GM12878 (cell line): ENCODE results near the gene MAZ. TPM values are rescaled to one million over a fixed set of nuclear protein-coding genes. Genes with fewer than 3 reads are reported as not detected.
A peak's percentile ranks its signal among the peaks of the same experiment; 100 is the strongest.

Experiments used
- ATAC-seq: fragments of 200-7000 bp; cut with Tn5 transposase; 3 replicates; pipeline ENCODE4 v1.9.1; 2020; ENCODE audit warnings: mild to moderate bottlenecking, moderate library complexity
- BruUV-seq: library from RNA; stranded (reverse); fragments of 400-500 nt; replicated peaks from 2 replicates; lab custom pipeline; 2021; lab: Mats Ljungman, UMichigan
- CTCF ChIA-PET: fragments of 300-600 bp; sonication (Branson Sonifier 250); formaldehyde crosslinking; extraction: SDS; loops from one replicate; lab custom pipeline; 2021; ENCODE audit warnings: inconsistent platforms; lab: Yijun Ruan, JAX
- POLR2A ChIA-PET: fragments of 350-600 bp; formaldehyde crosslinking; extraction: SDS; loops from one replicate; lab custom pipeline; 2021; ENCODE audit warnings: inconsistent platforms; lab: Charles Lee
- RAD21 ChIA-PET: fragments of 300-600 bp; sonication (Branson Sonifier 250); formaldehyde crosslinking; loops from one replicate; lab custom pipeline; 2023; ENCODE audit warnings: antibody characterized with exemption; ENCODE audit not compliant: unreplicated experiment; lab: Charles Lee
- SMC1A ChIA-PET: fragments of 300-600 bp; sonication (Branson Sonifier 250); formaldehyde crosslinking; loops from one replicate; lab custom pipeline; 2023; ENCODE audit not compliant: unreplicated experiment, uncharacterized antibody; lab: Charles Lee
- DNase-seq: peaks from one replicate; pipeline ENCODE4 v3.0.0-alpha.2; 2011; ENCODE audit warnings: low read depth, low spot score
- FAIRE-seq: peaks from 3 replicates; lab custom pipeline; 2011; peaks lifted over from hg19 to GRCh38; lab: Jason Lieb, UNC
- H2AFZ ChIP-seq: 2 replicates; pipeline ENCODE4 v1.6.0; 2011; ENCODE audit warnings: low read depth, low read length, control low read depth; ENCODE audit not compliant: control insufficient read depth
- H3K27ac ChIP-seq: 2 replicates; pipeline ENCODE4 v1.5.1; 2011; ENCODE audit warnings: control low read depth; ENCODE audit not compliant: control insufficient read depth, insufficient read depth
- H3K27me3 ChIP-seq, 2 experiments: replicated peaks in 1 of 2; 2 replicates each; pipeline versions ENCODE4 v1.6.0 to v1.6.1; 2011; ENCODE audit warnings: low read length in 1 of 2; ENCODE audit not compliant: control insufficient read depth in 2 of 2, insufficient read depth in 2 of 2
- H3K36me3 ChIP-seq, 2 experiments: 2 replicates each; pipeline ENCODE4 v1.5.1; 2011; ENCODE audit warnings: low read length in 1 of 2; ENCODE audit not compliant: control insufficient read depth in 2 of 2, insufficient read depth in 2 of 2
- H3K4me1 ChIP-seq: 2 replicates; pipeline ENCODE4 v1.6.1; 2011; ENCODE audit warnings: mild to moderate bottlenecking, low read length, moderate library complexity, mixed read lengths; ENCODE audit not compliant: control insufficient read depth, insufficient read depth
- H3K4me2 ChIP-seq: 2 replicates; pipeline ENCODE4 v1.6.0; 2011; ENCODE audit warnings: control low read depth; ENCODE audit not compliant: control insufficient read depth, insufficient read depth
- H3K4me3 ChIP-seq: fragments of 200-600 bp; sonication (generic); 2 replicates; pipeline ENCODE4 v1.5.1; 2016
- H3K79me2 ChIP-seq: 2 replicates; pipeline ENCODE4 v1.6.0; 2011; ENCODE audit warnings: low read length; ENCODE audit not compliant: control insufficient read depth, insufficient read depth
- H3K9ac ChIP-seq: 2 replicates; pipeline ENCODE4 v1.8.0; 2011; ENCODE audit warnings: low read length, control low read depth, mixed read lengths; ENCODE audit not compliant: control insufficient read depth, insufficient read depth
- H3K9me3 ChIP-seq: replicated peaks from 3 replicates; pipeline ENCODE4 v1.5.1; 2011; ENCODE audit warnings: mild to moderate bottlenecking, low read length; ENCODE audit not compliant: control insufficient read depth, insufficient read depth
- H4K20me1 ChIP-seq: 2 replicates; pipeline ENCODE4 v1.6.0; 2011; ENCODE audit not compliant: control insufficient read depth, insufficient read depth
- ATF2 ChIP-seq: IDR thresholded peaks from 2 replicates; pipeline ENCODE4 v1.6.1; 2012; ENCODE audit warnings: low read length, inconsistent platforms
- BCL3 ChIP-seq: IDR thresholded peaks from 2 replicates; pipeline ENCODE4 v1.6.1; 2011; ENCODE audit warnings: borderline replicate concordance, low read depth, mild to moderate bottlenecking, moderate library complexity, low read length; ENCODE audit not compliant: insufficient read depth, poor library complexity, severe bottlenecking
- E4F1 ChIP-seq: fragments of 450-650 bp; IDR thresholded peaks from 2 replicates; pipeline ENCODE4 v1.6.1; 2018; ENCODE audit warnings: borderline replicate concordance, mild to moderate bottlenecking; ENCODE audit not compliant: partially characterized antibody
- EED ChIP-seq: sonication (generic); IDR thresholded peaks from 2 replicates; pipeline ENCODE4 v1.6.1; 2016; ENCODE audit warnings: antibody characterized with exemption, low read depth
- EGR1 ChIP-seq, 2 experiments: IDR thresholded peaks; 1 replicate in 1 of 2; 2 replicates in 1 of 2; pipeline ENCODE4 v1.6.1; 2011 to 2012; ENCODE audit warnings: low read depth in 2 of 2, low read length in 2 of 2, borderline replicate concordance in 1 of 2, mild to moderate bottlenecking in 1 of 2, moderate library complexity in 1 of 2
- ETV6 ChIP-seq, 2 experiments: fragments of 450-650 bp in 1 of 2; IDR thresholded peaks in 1 of 2; conservative IDR thresholded peaks in 1 of 2; 2 replicates each; pipeline ENCODE4 v1.6.1; 2014; ENCODE audit warnings: antibody characterized with exemption in 1 of 2, borderline replicate concordance in 1 of 2, low read depth in 1 of 2, mild to moderate bottlenecking in 1 of 2, moderate library complexity in 1 of 2
- HDAC2 ChIP-seq: fragments of 200-600 bp; sonication (generic); IDR thresholded peaks from 2 replicates; pipeline ENCODE4 v1.6.1; 2017
- IKZF2 ChIP-seq, 2 experiments: fragments of 450-650 bp; IDR thresholded peaks; 2 replicates each; pipeline ENCODE4 v1.6.1; 2017; ENCODE audit warnings: mild to moderate bottlenecking in 2 of 2, moderate library complexity in 2 of 2
- KLF5 ChIP-seq: fragments of 450-650 bp; IDR thresholded peaks from 2 replicates; pipeline ENCODE4 v1.6.1; 2014; ENCODE audit warnings: mild to moderate bottlenecking; ENCODE audit not compliant: partially characterized antibody
- MXI1 ChIP-seq: fragments of 150-350 bp; IDR thresholded peaks from 2 replicates; pipeline ENCODE4 v1.6.1; 2011; ENCODE audit warnings: low read depth, mild to moderate bottlenecking, inconsistent platforms, low read length, improper control_type of control experiment
- SMAD1 ChIP-seq: fragments of 450-650 bp; IDR thresholded peaks from 2 replicates; pipeline ENCODE4 v1.6.1; 2018; ENCODE audit warnings: mild to moderate bottlenecking, low read depth; ENCODE audit not compliant: partially characterized antibody
- TAF1 ChIP-seq: IDR thresholded peaks from 2 replicates; pipeline ENCODE4 v1.6.1; 2011; ENCODE audit warnings: mild to moderate bottlenecking, low read depth, low read length, borderline replicate concordance
- TBL1XR1 ChIP-seq: IDR thresholded peaks from 2 replicates; pipeline ENCODE4 v1.6.1; 2012; ENCODE audit warnings: low read depth, low read length, improper control_type of control experiment
- WGBS: methylation state at CpG from one replicate; pipeline ENCODE4 v1.1.6; 2016; ENCODE audit warnings: low lambda C conversion rate; ENCODE audit not compliant: insufficient replicate concordance, insufficient coverage; ENCODE audit errors: missing lambda C conversion rate; 5-methylcytosine and 5-hydroxymethylcytosine counted together
- in situ Hi-C: fragments of 300-500 bp; cut with MboI; formaldehyde crosslinking; loops from 9 replicates; pipeline ENCODE4 v1.14.3; 2018; ENCODE audit warnings: mixed read lengths
- intact Hi-C: fragments of 100-400 bp; cut with micrococcal nuclease; formaldehyde crosslinking; loops from one replicate; pipeline ENCODE4 v1.14.2; 2022; ENCODE audit not compliant: unreplicated experiment
- polyA plus RNA-seq, 11 experiments: library from polyadenylated mRNA; depleted of rRNA in 4 of 11; unstranded in 6 of 11; stranded (reverse) in 5 of 11; fragments of >200 nt; fragmentation: Nextera tagmentation in 4 of 11; fragmentation: Illumina TruSeq in 1 of 11; extraction: Ambion mirVana in 4 of 11; extraction: Trizol in 1 of 11; gene quantifications; 1 replicate in 1 of 11; 2 replicates in 10 of 11; pipeline versions ENCODE4 v1.2.1 to v1.2.3, GENCODE V29; 2011 to 2016; ENCODE audit warnings: inconsistent platforms in 2 of 11, missing spikeins in 2 of 11, low read depth in 1 of 11
- total RNA-seq, 4 experiments: library from RNA; depleted of rRNA in 3 of 4; stranded (reverse); fragments of >200 nt in 3 of 4; fragmentation: Illumina TruSeq in 1 of 4; extraction: Trizol in 1 of 4; gene quantifications; 2 replicates each; pipeline versions ENCODE4 v1.2.1 to v1.2.3, GENCODE V29; 2013 to 2021

Gene MAZ
- total and polyA plus RNA-seq, 10 of the 15 experiments (the other 5 are each of a cell fraction or from before 2014, with no cell fraction given), result 23.9 to 309 (median 116) TPM

- SMC1A ChIA-PET, result interaction anchor here (0.6 to 7.8 kb wide), 9 partner anchors 9 to 155 kb away, joined by 3 to 48 read pairs (median 3); partner anchors contain the start of gene KIF22
- BruUV-seq, result no TSS peak
- Histone ChIP-seq H3K9ac (peak overlapping the region; percentile 90), H3K79me2 (peaks cover 35% of the 10 kb centered on the region), H3K27ac (peak overlapping the region; percentile 90), H4K20me1 (no peaks in the 10 kb centered on the region), H3K4me1 (peaks cover 17% of the 10 kb centered on the region), H2AFZ (peak overlapping the region; percentile 97), H3K9me3 (no peaks in the 10 kb centered on the region), H3K4me3 (peak overlapping the region; percentile 99), H3K36me3 (peaks cover 0 to 2% of the 10 kb centered on the region in 2 experiments; a peak in 1 of 4 replicates), H3K4me2 (peak overlapping the region; percentile 89), H3K27me3 (no peaks in the 10 kb centered on the region)
- intact Hi-C loops (loop anchor here (1.0 to 5.0 kb wide), 3 partner anchors 9 to 205 kb away; partner anchors contain the start of genes C16orf92 and INO80E), in situ Hi-C loops (loop anchor here (5.0 kb wide), 1 partner anchor 215 kb away; no protein-coding TSS in a partner anchor)
- DNase-seq (no peak), ATAC-seq (peak; percentile 35), FAIRE-seq (peak; percentile 56)
- POLR2A ChIA-PET, result interaction anchor here (0.6 to 5.5 kb wide), 9 partner anchors 9 to 236 kb away, joined by 3 to 40 read pairs (median 5); partner anchors contain the start of genes MAZ and TAOK2
- CTCF ChIA-PET, result interaction anchor here (0.7 to 8.3 kb wide), 11 partner anchors 9 to 180 kb away, joined by 3 to 99 read pairs (median 5); partner anchors contain the start of genes KIF22 and TAOK2
- under 1% methylated on average over 35 of the region's 37 CpGs for WGBS
- RAD21 ChIA-PET, result interaction anchor here (0.6 to 7.9 kb wide), 10 partner anchors 10 to 613 kb away, joined by 3 to 51 read pairs (median 4); partner anchors contain the start of genes ASPHD1, DCTPP1 and MAZ
- TF ChIP-seq TBL1XR1 (0 out of 2 replicates have a peak, but pooled peaks have one; percentile 5), EED (peak; percentile 49; the same call in 1 of the 2 replicates), IKZF2 (IDR thresholded peaks at IDR 0.05) (peak; percentile 9 to 49; a peak in 3 of 4 replicates), TAF1 (no peak), BCL3 (no peak), E4F1 (no peak), EGR1 (IDR thresholded peaks at IDR 0.05; ENCODE audit: borderline replicate concordance in 1 of 2, low read depth in 2 of 2, low read length in 2 of 2) (peak in 1 of 2 experiments; percentile 9; a peak in 1 of 3 replicates), MXI1 (peak; percentile 41; the same call in 1 of the 2 replicates), ATF2 (no peak), SMAD1 (peak; percentile 10), KLF5 (peak; percentile 1), ETV6 (conservative IDR thresholded peaks at IDR 0.05 in 1 of 2, IDR thresholded peaks at IDR 0.05 in 1 of 2; ENCODE audit: borderline replicate concordance in 1 of 2, low read depth in 1 of 2) (no peak), HDAC2 (0 out of 2 replicates have a peak, but pooled peaks have one; percentile 50)
Measured at GRCh38 chr16:29816694-29817441, 10.5 kb downstream of the MAZ start.
